HG03457 (cell line): ENCODE data around the gene PYGO2.

Experiments used
- ATAC-seq: cut with Tn5 transposase; IDR thresholded peaks from one replicate; pipeline ENCODE4 v1.9.1; 2021; ENCODE audit warnings: moderate number of reproducible peaks; ENCODE audit not compliant: unreplicated experiment

PYGO2 gene

GRCh38 chr1:154945160-154945961 is 16.2 kb downstream of the PYGO2 start:
- ATAC-seq, result no peak

- ATAC-seq, result no peak
Observed at GRCh38 chr1:154944401-154945159, 17.0 kb downstream of the PYGO2 start.

GRCh38 chr1:154943649-154944400 is 17.8 kb downstream of the PYGO2 start:
- no peak for ATAC-seq

DNA sequence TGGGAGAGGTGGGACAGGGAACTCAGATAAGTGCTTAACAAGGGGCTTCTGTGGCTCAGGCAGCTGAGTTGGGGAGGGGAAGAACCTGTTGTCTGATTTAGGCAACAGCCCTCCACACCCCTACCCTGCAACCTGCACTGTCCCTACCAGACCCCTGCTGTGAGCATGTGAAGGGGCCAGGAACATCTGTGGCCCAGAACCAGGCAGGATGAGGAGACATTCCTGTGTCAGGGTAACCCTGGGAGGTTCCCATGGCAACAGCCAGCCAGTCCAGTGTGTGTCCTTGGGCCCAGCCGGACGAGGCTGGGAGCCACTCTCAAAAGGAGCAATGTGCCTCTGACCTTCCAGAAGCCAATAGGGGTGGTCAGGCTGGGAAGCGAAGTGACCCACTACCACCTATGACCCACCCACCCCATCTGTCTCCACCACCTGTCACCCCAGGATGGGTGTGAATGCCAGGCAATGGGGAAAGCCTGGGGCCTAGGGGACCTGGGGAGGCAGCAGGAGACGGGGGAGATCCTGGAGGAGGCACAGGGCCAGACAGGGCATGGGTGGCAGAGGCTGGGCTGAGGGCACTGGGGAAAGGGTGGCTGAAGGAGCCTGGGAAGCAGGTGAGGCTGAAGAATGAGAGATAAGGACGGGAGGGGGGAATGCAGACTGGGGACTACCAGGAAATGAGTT is 20.1 kb downstream of the PYGO2 start:
- no peak for ATAC-seq

- ATAC-seq, result no peak
Observed at GRCh38 chr1:154940651-154941194, 20.9 kb downstream of the PYGO2 start.

GRCh38 chr1:154940213-154940560 is 21.4 kb downstream of the PYGO2 start:
- no peak for ATAC-seq

- no peak for ATAC-seq
Observed at GRCh38 chr1:154938604-154939399, 22.8 kb downstream of the PYGO2 start.

- no peak for ATAC-seq
Observed at GRCh38 chr1:154937988-154938386, 23.6 kb downstream of the PYGO2 start.

DNA sequence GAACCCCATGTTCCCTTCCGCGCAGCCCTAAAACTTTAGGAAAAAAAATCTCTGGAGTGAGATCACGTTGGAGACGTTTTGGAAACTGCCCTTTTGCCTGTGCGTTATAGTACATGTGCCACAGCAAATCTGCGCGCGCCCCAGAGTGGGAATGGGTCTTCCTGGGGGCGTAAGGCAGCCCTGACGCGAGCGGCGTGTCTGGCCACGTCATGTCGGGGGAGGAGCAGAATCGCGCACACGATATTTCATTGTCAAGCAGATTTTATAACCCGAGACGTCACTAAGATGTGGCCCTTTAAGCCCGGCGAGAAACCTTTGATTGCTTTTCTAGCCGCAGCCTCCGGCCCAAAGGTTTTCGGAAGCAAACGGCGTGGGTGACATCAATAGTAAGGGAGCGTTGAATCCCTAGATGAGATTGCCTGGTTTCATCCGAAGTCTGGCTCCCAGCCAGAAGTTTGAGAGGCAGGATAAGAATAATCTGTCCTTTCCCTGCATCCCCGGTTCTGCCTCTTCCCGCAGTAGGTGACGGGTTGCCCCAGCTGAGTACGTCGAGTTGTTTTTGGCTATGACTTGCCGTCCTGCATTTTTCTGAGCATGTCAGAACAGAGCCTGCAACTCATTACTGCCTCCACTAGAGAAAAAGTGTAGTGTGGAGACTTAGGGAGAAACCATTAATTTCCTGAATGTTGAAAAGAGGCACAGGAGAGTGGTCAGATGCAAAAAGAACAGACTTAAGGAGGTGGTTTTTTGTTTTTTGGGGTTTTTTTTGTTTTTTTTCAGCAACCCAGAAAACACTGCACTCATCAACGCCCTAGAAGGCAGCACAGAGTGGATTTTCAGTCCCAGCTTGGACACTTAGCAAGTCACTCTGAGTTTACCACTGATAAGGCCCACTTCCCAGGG is 24.2 kb downstream of the PYGO2 start:
- ATAC-seq, result peak; percentile 35

GRCh38 chr1:154936555-154937084 is 25.0 kb downstream of the PYGO2 start, which contains the start of gene PMVK:
TSS of gene PMVK (minus strand) at chr1:154936719. CDS start at chr1:154936685, 34 bp downstream.
- ATAC-seq, result peak; percentile 53

DNA sequence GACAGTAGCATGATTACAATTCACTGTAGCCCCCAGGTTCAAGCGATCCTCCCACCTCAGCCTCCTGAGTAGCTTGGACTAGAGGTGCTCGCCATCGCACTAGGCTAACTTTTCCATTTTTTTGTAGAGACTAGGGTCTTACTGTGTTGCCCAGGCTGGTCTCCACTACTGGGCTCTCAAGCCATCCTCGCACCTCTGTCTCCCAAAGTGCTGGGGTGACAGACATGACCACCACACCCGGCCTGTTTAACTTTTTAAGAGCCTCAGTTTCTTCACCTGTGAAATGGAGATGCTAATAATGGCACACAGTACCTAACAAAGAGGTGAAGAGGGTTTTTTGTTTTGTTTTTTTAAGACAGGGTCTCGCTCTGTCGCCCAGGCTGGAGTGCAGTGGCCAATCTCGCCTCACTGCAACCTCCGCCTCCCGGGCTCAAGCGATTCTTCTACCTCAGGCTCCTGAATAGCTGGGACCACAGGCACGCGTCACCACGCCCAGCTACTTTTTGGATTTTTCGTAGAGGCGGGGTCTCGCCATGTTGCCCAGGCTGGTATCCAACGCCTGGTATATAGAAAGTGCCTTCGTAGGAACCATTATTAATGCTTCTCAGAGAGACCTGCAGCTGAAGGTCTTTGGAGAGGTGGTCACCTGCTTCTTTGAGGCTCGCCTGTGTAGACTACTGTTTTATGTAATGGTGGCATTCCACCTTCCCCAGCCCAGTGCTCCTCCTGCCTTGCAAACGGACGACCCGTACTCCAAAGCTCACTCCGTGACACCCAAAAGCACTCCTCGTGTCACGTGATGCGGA is 25.6 kb downstream of the PYGO2 start:
- ATAC-seq, result no peak

DNA sequence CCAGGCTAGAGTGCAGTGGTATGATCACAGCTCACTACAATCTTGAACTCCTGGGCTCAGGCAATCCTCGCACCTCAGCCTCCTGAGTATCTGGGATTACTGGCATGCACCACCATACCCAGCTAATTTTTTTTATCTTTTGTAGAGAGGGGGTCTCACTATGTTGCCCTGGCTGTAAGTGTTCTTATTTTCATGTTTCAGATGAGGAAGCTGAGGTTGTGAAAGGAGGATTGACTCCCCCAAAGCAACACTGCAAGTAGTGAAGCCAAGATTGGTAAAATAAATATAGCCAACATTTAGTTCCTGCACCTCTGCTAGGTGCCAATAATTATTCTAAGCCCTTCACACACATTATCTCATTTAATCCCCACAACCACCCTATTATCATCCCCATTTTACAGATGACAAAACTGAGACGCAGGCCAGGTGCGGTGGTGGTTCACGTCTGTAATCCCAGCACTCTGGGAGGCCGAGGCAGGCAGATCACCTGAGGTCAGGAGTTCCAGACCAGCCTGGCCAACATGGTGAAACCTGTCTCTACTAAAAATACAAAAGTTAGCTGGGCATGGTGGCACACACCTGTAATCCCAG is 27.1 kb downstream of the PYGO2 start:
- ATAC-seq, result no peak

DNA sequence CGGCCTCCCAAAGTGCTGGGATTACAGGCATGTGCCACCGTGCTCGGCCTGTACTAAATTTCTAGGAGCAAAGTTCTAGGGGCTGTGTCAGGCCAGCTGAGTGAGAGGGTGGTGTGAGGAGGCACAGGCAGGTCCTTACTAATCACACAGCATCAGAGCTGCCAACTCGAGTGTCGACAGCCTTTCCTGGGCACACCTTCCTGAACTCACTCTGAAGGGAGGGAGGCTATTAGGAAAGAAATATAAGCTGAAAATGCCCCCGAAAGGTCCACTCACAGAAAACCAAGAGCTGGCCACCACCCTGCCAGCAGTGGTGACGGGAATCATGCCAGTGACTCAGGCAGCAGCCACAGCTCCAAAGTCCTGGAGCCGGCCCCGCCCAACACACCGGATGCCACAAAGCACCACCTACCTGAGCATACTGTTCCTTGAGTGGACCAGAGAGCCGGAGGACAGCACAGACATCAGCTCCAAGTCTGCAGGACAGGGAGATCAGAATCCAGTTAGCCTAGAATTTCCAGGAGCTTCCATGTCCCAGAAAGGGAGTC is 29.6 kb downstream of the PYGO2 start:
- ATAC-seq, result no peak

DNA sequence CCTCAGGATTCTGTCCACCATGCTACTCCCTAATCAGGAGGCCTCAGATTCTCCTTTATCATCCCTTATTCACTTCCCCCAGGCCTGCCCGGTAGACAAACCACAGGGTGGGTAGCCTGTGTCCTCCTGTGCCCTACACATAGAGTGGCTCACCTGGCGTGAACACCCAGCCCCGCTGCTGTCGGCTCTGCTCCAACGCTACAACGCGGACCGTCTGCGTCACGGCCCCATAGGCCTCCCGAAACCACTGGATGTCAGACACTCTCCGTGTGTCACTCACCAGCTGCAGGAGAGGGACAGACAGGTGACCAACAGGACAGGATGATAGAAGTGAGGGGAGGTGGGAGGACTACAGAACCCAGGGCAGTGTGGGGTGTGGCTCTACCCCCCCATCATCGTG is 35.4 kb downstream of the PYGO2 start:
- no peak for ATAC-seq

DNA sequence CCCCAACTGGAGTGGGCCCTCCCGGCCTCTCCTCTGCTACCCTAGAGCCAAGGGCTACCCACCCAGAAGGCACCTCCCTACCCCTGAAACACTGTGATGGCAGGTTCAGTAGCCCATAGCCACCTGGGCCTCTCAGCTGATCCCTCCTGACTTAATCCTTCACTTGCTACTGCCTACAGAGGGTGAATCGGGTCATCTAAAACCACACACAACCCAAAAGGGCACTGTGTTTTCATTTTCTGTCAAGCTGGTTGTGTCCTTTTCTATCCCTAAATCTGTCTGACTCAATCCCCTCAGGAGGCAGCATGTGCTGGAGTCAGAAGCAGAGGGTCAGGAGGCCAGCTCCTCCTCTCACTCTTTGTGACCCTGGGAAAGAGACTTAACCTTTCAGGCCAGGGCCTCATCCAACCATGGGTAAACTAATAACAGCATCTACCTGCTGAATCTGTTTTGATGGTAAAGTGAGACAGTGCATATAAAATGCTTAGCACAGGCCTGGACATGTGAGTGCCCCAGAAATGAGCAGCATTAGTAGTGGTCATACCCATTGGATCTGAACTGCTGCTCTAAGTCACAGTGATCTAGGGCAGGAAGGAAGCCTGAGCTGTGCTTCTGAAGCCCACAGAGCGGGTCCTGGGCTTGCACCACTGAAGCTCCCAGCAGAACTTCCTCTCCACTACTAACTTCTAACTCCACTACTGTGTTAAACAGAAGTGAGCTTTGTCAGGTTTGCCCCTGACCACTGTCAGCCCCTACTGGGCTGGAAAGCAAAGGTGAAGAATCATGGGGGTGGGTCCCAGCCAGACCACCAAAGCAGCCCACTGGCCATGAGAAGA is 36.0 kb downstream of the PYGO2 start:
- ATAC-seq, result no peak

GRCh38 chr1:154923695-154924094 is 37.9 kb downstream of the PYGO2 start:
- no peak for ATAC-seq
